GM12878 (cell line): ENCODE results near the gene HLA-DPB1. TPM values are rescaled to one million over a fixed set of nuclear protein-coding genes. Genes with fewer than 3 reads are reported as not detected.

Experiments
- CBFB ChIP-seq: IDR thresholded peaks from 2 replicates; pipeline ENCODE4 v1.6.1; 2016; ENCODE audit warnings: antibody characterized with exemption, low read depth
- CHD2 ChIP-seq: IDR thresholded peaks from 2 replicates; pipeline ENCODE4 v1.6.1; 2011; ENCODE audit warnings: low read depth, low read length, improper control_type of control experiment, borderline replicate concordance
- GATAD2B ChIP-seq: fragments of 450-650 bp; conservative IDR thresholded peaks from 2 replicates; pipeline ENCODE4 v1.6.1; 2017; ENCODE audit warnings: low read depth, mild to moderate bottlenecking, moderate library complexity
- NFYB ChIP-seq: IDR thresholded peaks from 2 replicates; pipeline ENCODE4 v1.6.1; 2011; ENCODE audit warnings: low read depth, mild to moderate bottlenecking, low read length, improper control_type of control experiment, moderate library complexity; ENCODE audit not compliant: insufficient read depth
- RAD21 ChIP-seq: IDR thresholded peaks from 2 replicates; pipeline ENCODE4 v1.6.1; 2011; ENCODE audit warnings: mild to moderate bottlenecking, low read depth, low read length, moderate library complexity; ENCODE audit not compliant: insufficient read depth
- SMARCA5 ChIP-seq: fragments of 450-650 bp; IDR thresholded peaks from 2 replicates; pipeline ENCODE4 v1.6.1; 2017; ENCODE audit warnings: mild to moderate bottlenecking
- SMC3 ChIP-seq: IDR thresholded peaks from 2 replicates; pipeline ENCODE4 v1.6.1; 2011; ENCODE audit warnings: low read length, improper control_type of control experiment, borderline replicate concordance
- SRF ChIP-seq, 2 experiments: IDR thresholded peaks; 2 replicates each; pipeline ENCODE4 v1.6.1; 2011; ENCODE audit warnings: low read depth in 2 of 2, low read length in 2 of 2, mild to moderate bottlenecking in 1 of 2, moderate library complexity in 1 of 2
- polyA plus RNA-seq, 11 experiments: library from polyadenylated mRNA; depleted of rRNA in 4 of 11; unstranded in 6 of 11; stranded (reverse) in 5 of 11; fragments of >200 nt; fragmentation: Nextera tagmentation in 4 of 11; fragmentation: Illumina TruSeq in 1 of 11; extraction: Ambion mirVana in 4 of 11; extraction: Trizol in 1 of 11; gene quantifications; 1 replicate in 1 of 11; 2 replicates in 10 of 11; pipeline versions ENCODE4 v1.2.1 to v1.2.3, GENCODE V29; 2011 to 2016; ENCODE audit warnings: inconsistent platforms in 2 of 11, missing spikeins in 2 of 11, low read depth in 1 of 11
- total RNA-seq, 4 experiments: library from RNA; depleted of rRNA in 3 of 4; stranded (reverse); fragments of >200 nt in 3 of 4; fragmentation: Illumina TruSeq in 1 of 4; extraction: Trizol in 1 of 4; gene quantifications; 2 replicates each; pipeline versions ENCODE4 v1.2.1 to v1.2.3, GENCODE V29; 2013 to 2021
- TF ChIP-seq, protein P1 (sequence below): fragments of 450-650 bp; formaldehyde crosslinking; IDR thresholded peaks from 2 replicates; pipeline ENCODE4 v1.5.0; 2022; ENCODE audit warnings: mild to moderate bottlenecking, missing genetic modification characterization
- TF ChIP-seq, protein P2 (sequence below): fragments of 450-650 bp; IDR thresholded peaks from 2 replicates; pipeline ENCODE4 v1.6.1; 2017; ENCODE audit warnings: mild to moderate bottlenecking, moderate library complexity
- TF ChIP-seq, protein P3 (sequence below): fragments of 450-650 bp; formaldehyde crosslinking; IDR thresholded peaks from 2 replicates; pipeline ENCODE4 v1.4.0; 2022; ENCODE audit warnings: mild to moderate bottlenecking, moderate library complexity
- TF ChIP-seq, protein P4 (sequence below): IDR thresholded peaks from 2 replicates; pipeline ENCODE4 v1.6.1; 2012; ENCODE audit warnings: mild to moderate bottlenecking, low read depth, low read length

HLA-DPB1 gene
- total and polyA plus RNA-seq, 10 of the 15 experiments (the other 5 are each of a cell fraction or from before 2014, with no cell fraction given): 101 to 675 (median 352) TPM

DNA sequence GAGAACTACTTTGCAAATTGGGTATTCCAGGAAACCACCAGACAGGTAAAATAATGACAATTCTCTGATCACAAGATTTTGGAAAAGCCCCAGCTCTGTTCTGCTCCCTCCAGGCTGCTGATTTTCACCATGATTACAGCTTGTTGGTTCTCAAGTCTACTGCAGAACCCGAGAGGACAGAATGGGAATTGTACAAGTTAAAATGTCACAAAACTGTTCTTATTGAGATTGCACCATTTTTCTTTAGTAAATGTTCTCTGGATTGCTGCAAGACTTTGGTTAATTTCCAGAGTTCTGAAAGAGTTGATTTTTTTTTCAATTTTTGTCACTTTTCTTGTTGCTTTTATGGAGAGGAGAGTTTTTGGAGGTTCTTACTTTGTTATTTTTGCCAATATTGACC lies 39.3 kb upstream of the HLA-DPB1 start (continued):
- TF ChIP-seq, protein P1, sequence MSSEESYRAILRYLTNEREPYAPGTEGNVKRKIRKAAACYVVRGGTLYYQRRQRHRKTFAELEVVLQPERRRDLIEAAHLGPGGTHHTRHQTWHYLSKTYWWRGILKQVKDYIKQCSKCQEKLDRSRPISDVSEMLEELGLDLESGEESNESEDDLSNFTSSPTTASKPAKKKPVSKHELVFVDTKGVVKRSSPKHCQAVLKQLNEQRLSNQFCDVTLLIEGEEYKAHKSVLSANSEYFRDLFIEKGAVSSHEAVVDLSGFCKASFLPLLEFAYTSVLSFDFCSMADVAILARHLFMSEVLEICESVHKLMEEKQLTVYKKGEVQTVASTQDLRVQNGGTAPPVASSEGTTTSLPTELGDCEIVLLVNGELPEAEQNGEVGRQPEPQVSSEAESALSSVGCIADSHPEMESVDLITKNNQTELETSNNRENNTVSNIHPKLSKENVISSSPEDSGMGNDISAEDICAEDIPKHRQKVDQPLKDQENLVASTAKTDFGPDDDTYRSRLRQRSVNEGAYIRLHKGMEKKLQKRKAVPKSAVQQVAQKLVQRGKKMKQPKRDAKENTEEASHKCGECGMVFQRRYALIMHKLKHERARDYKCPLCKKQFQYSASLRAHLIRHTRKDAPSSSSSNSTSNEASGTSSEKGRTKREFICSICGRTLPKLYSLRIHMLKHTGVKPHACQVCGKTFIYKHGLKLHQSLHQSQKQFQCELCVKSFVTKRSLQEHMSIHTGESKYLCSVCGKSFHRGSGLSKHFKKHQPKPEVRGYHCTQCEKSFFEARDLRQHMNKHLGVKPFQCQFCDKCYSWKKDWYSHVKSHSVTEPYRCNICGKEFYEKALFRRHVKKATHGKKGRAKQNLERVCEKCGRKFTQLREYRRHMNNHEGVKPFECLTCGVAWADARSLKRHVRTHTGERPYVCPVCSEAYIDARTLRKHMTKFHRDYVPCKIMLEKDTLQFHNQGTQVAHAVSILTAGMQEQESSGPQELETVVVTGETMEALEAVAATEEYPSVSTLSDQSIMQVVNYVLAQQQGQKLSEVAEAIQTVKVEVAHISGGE (CRISPR knock-in tag): no peak
- TF ChIP-seq SMARCA5: no peak
- TF ChIP-seq, protein P2, sequence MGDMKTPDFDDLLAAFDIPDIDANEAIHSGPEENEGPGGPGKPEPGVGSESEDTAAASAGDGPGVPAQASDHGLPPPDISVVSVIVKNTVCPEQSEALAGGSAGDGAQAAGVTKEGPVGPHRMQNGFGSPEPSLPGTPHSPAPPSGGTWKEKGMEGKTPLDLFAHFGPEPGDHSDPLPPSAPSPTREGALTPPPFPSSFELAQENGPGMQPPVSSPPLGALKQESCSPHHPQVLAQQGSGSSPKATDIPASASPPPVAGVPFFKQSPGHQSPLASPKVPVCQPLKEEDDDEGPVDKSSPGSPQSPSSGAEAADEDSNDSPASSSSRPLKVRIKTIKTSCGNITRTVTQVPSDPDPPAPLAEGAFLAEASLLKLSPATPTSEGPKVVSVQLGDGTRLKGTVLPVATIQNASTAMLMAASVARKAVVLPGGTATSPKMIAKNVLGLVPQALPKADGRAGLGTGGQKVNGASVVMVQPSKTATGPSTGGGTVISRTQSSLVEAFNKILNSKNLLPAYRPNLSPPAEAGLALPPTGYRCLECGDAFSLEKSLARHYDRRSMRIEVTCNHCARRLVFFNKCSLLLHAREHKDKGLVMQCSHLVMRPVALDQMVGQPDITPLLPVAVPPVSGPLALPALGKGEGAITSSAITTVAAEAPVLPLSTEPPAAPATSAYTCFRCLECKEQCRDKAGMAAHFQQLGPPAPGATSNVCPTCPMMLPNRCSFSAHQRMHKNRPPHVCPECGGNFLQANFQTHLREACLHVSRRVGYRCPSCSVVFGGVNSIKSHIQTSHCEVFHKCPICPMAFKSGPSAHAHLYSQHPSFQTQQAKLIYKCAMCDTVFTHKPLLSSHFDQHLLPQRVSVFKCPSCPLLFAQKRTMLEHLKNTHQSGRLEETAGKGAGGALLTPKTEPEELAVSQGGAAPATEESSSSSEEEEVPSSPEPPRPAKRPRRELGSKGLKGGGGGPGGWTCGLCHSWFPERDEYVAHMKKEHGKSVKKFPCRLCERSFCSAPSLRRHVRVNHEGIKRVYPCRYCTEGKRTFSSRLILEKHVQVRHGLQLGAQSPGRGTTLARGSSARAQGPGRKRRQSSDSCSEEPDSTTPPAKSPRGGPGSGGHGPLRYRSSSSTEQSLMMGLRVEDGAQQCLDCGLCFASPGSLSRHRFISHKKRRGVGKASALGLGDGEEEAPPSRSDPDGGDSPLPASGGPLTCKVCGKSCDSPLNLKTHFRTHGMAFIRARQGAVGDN: no peak
- TF ChIP-seq SRF (IDR thresholded peaks at IDR 0.05; ENCODE audit: low read depth in 2 of 2, low read length in 2 of 2): no peak
- TF ChIP-seq, protein P3, sequence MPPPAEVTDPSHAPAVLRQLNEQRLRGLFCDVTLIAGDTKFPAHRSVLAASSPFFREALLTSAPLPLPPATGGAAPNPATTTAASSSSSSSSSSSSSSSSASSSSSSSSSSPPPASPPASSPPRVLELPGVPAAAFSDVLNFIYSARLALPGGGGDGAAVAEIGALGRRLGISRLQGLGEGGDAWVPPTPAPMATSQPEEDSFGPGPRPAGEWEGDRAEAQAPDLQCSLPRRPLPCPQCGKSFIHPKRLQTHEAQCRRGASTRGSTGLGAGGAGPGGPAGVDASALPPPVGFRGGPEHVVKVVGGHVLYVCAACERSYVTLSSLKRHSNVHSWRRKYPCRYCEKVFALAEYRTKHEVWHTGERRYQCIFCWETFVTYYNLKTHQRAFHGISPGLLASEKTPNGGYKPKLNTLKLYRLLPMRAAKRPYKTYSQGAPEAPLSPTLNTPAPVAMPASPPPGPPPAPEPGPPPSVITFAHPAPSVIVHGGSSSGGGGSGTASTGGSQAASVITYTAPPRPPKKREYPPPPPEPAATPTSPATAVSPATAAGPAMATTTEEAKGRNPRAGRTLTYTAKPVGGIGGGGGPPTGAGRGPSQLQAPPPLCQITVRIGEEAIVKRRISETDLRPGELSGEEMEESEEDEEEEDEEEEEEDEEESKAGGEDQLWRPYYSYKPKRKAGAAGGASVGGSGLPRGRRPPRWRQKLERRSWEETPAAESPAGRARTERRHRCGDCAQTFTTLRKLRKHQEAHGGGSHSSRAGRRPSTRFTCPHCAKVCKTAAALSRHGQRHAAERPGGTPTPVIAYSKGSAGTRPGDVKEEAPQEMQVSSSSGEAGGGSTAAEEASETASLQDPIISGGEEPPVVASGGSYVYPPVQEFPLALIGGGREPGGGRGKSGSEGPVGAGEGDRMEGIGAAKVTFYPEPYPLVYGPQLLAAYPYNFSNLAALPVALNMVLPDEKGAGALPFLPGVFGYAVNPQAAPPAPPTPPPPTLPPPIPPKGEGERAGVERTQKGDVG: no peak
- no peak for TF ChIP-seq RAD21
- TF ChIP-seq, protein P4, sequence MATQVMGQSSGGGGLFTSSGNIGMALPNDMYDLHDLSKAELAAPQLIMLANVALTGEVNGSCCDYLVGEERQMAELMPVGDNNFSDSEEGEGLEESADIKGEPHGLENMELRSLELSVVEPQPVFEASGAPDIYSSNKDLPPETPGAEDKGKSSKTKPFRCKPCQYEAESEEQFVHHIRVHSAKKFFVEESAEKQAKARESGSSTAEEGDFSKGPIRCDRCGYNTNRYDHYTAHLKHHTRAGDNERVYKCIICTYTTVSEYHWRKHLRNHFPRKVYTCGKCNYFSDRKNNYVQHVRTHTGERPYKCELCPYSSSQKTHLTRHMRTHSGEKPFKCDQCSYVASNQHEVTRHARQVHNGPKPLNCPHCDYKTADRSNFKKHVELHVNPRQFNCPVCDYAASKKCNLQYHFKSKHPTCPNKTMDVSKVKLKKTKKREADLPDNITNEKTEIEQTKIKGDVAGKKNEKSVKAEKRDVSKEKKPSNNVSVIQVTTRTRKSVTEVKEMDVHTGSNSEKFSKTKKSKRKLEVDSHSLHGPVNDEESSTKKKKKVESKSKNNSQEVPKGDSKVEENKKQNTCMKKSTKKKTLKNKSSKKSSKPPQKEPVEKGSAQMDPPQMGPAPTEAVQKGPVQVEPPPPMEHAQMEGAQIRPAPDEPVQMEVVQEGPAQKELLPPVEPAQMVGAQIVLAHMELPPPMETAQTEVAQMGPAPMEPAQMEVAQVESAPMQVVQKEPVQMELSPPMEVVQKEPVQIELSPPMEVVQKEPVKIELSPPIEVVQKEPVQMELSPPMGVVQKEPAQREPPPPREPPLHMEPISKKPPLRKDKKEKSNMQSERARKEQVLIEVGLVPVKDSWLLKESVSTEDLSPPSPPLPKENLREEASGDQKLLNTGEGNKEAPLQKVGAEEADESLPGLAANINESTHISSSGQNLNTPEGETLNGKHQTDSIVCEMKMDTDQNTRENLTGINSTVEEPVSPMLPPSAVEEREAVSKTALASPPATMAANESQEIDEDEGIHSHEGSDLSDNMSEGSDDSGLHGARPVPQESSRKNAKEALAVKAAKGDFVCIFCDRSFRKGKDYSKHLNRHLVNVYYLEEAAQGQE: no peak
- TF ChIP-seq NFYB: no peak
- no peak for TF ChIP-seq GATAD2B
- TF ChIP-seq SMC3: no peak
- TF ChIP-seq CBFB: no peak
- TF ChIP-seq CHD2: no peak
- TF ChIP-seq, all 136 proteins: peak for 0
